HepG2 (cell line): Measurements from ENCODE around the gene CAVIN1.

Source experiments
- HMG20A ChIP-seq: IDR thresholded peaks from 2 replicates; pipeline ENCODE4 v1.6.1; 2016; ENCODE audit warnings: borderline replicate concordance
- KLF6 ChIP-seq: IDR thresholded peaks from 2 replicates; pipeline ENCODE4 v1.8.0; 2016; ENCODE audit warnings: missing biosample characterization, missing genetic modification reagents
- NCOR1 ChIP-seq: fragments of 200-600 bp; sonication (generic); IDR thresholded peaks from 2 replicates; pipeline ENCODE4 v1.7.0; 2017; ENCODE audit warnings: antibody characterized with exemption, low read length, borderline replicate concordance
- ZNF205 ChIP-seq: IDR thresholded peaks from 2 replicates; pipeline ENCODE4 v1.6.1; 2018; ENCODE audit warnings: missing biosample characterization, missing genetic modification reagents
- TF ChIP-seq, protein P1 (sequence below): sonication (generic); formaldehyde crosslinking; conservative IDR thresholded peaks from 2 replicates; pipeline ENCODE4 v1.4.0; 2020; ENCODE audit warnings: mild to moderate bottlenecking, missing genetic modification reagents, moderate library complexity

DNA sequence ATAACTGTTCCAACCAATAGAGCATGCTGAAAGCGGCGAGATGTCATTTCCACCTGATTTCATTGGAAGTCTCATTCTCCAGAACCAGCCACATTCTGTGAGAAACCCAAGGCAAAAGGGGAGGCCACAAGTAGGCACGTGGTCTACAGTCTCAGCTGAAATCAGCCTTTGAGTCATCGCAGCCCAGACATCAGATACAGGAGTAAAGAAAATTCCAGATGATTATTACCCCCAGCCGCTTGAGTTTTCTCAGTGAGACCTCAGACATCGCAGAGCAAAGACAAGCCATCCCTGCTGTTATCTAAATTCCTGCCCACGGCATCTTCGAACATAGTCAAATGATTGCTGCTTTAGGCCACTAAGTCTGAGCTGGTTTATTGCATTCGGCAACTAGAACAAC, 57.9 kb downstream of the CAVIN1 start:
- TF ChIP-seq ZNF205 (CRISPR knock-in tag) (no peak), NCOR1 (no peak), HMG20A (CRISPR knock-in tag) (no peak), KLF6 (CRISPR knock-in tag) (no peak)
- TF ChIP-seq, protein P1, sequence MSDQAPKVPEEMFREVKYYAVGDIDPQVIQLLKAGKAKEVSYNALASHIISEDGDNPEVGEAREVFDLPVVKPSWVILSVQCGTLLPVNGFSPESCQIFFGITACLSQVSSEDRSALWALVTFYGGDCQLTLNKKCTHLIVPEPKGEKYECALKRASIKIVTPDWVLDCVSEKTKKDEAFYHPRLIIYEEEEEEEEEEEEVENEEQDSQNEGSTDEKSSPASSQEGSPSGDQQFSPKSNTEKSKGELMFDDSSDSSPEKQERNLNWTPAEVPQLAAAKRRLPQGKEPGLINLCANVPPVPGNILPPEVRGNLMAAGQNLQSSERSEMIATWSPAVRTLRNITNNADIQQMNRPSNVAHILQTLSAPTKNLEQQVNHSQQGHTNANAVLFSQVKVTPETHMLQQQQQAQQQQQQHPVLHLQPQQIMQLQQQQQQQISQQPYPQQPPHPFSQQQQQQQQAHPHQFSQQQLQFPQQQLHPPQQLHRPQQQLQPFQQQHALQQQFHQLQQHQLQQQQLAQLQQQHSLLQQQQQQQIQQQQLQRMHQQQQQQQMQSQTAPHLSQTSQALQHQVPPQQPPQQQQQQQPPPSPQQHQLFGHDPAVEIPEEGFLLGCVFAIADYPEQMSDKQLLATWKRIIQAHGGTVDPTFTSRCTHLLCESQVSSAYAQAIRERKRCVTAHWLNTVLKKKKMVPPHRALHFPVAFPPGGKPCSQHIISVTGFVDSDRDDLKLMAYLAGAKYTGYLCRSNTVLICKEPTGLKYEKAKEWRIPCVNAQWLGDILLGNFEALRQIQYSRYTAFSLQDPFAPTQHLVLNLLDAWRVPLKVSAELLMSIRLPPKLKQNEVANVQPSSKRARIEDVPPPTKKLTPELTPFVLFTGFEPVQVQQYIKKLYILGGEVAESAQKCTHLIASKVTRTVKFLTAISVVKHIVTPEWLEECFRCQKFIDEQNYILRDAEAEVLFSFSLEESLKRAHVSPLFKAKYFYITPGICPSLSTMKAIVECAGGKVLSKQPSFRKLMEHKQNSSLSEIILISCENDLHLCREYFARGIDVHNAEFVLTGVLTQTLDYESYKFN (CRISPR knock-in tag), result no peak
